Superior temporal gyrus (tissue), 1 donor: ENCODE measurements around the gene SPIRE1.
A peak's percentile ranks its signal among the peaks of the same experiment; 100 is the strongest.
"Not testable (repeated sequence)": the region's sequence is repeated elsewhere in the genome, so short reads cannot be mapped to it uniquely, and the experiment has no call there.

Experiments used
- DNase-seq: peaks from one replicate; pipeline ENCODE4 v3.0.0-alpha.2; 2016; ENCODE audit errors: extremely low spot score

SPIRE1 gene

DNA sequence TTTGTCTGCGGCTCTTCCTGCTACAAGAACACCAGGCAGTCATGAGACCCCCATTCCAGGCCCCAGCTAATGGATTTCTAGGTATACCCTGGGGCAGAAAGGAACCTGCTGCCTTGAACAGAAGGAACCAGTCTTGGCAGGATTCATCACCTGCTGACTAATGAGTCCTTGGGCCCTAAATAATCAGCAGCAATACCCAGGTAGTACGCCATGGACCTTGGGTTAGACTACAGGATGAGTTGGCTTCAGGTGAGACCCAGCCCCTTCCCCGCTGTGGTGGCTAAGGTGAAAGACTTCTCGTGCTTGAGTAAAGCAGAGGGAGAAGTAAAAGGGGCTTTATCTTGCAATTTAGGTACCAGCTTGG is 105.0 kb downstream of the SPIRE1 start:
- no peak for DNase-seq

DNA sequence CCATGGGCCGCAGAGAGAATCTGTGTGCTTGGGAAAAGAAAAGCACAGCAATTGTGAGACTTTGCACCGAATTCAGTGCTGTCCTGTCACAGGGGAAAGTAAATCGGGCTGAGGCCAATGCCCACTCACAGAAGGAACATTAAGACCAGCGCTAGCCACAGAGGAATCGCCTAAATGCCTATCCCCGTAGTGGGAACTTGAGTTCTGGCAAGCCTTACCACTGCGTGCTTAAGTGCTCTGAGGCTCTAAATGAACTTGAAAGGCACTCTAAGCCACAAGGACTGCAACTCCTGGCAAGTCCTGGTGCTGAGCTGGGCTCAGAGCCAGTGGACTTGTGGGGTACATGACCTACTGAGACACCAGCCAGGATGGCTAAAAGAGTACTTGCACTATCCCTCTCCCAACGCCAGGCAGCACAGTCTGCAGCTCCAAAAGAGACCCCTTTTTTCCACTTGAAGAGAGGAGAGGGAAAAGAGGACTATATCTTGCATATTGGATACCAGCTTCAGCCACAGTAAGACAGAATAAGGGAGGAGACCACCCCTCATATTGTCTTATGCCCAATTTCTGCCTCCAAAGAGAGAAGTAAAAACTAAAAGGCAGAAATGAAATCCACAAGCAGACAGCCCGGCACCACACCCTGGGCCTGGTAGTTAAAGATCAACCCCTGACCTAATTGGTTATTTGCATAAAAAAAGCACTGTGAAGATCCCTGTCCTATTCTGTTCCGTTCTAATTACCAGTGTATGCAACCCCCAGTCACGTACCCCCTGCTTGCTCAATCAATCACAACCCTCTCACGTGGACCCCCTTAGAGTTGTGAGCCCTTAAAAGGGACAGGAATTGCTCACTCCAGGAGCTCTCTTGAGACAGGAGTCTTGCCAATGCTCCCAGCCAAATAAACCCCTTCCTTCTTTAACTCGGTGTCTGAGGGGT is 105.7 kb downstream of the SPIRE1 start:
- not testable (repeated sequence) for DNase-seq

DNA sequence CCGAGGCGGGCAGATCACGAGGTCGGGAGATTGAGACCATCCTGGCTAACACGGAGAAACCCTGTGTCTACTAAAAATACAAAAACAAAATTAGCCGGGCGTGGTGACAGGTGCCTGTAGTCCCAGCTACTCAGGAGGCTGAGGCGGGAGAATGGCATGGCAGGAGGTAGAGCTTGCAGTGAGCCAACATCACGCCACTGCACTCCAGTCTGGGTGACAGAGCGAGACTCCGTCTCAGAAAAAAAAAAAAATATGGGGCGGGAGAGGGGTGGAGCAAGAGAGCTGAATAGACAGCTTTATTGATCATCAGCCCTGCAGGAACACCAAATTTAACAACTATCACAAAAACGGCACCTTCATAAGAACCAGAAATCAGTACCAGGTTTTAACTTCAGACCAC is 106.4 kb downstream of the SPIRE1 start:
- DNase-seq: not testable (repeated sequence)

DNA sequence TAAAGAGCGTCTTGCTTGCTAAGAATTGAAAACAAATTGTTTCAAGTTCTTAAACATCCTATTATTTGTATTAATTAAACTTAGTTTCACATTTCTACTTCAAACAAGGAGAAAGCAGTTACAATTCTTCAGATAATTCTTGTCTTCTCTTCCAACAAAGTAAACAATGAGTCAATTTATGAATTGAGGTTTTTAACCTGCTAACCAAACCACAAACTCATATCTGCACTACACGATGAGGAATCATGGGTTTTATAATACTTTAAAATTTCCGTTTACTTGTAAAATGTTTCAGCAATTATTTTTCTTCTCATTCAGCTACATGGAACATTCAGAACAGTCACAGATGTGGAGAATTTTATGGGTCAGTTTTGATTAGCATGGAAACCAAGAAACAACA is 114.2 kb downstream of the SPIRE1 start:
- DNase-seq: no peak

DNA sequence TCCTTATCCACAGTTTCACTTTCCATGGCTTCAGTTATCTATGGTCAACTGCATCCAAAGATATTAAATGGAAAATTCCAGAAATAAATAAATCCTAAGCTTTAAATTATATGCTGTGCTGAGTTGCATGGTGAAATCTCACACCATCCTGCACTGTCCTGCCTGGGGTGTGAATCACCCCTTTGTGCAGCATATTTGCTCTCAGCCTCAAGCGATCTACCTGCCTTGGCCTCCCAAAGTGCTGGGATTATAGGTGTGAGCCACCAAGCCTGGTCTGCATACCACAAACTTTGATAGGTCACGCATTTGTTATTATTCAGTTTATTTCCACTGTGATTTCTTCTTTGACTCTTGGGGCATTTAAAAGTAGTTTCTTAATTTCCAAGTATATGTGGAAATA is 117.2 kb downstream of the SPIRE1 start:
- no peak for DNase-seq

DNA sequence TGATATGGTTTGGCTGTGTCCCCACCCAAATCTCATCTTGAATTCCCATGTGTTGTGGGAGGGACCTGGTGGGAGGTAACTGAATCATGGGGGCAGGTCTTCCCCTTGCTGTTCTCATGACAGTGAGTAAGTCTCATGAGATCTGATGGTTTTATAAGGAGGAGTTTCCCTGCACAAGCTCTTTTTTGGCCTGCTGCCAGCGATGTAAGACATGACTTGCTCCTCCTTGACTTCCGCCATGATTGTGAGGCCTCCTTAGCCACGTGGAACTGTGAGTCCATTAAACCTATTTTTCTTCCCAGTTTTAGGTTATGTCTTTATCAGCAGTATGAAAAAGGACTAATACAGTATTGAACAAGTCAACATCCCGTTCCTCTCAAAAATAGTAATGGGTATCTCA is 118.7 kb downstream of the SPIRE1 start:
- not testable (repeated sequence) for DNase-seq

DNA sequence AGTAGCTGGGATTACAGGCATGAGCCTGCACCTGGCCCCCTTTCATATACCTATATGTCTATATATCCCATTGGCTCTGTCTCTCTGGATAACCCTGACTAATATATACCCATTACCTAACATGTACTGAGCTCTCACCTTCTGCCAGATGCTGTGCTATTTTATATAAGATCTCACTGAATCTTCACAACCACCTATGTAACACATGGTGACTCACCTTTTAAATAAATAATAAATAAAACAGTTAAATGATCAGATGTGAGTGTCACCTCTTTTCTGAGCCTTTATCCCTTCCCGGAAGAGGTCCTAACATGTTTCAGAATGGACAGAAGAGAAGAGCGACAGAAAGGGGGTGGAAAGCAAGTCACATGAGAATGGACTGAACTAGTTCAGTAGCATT is 123.1 kb downstream of the SPIRE1 start:
- no peak for DNase-seq

DNA sequence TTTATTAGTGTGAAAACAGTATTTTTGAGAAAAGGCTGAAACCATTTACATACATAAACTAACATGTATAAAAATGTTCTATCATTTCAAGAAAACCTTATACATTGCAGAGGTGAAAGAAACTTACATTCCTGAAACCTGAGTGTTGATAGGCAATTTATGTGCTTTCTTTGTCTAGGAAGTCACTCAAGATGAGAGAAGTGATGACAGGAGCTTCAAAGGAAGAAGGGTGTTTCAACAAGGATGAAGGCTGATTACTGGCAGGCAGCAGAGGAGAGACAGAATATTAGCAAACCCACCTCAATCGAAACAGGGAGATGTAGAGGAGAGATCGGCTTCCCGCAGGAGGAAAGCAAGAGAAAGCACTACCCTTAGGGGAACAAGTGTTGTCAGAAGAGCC is 125.2 kb downstream of the SPIRE1 start:
- no peak for DNase-seq

DNA sequence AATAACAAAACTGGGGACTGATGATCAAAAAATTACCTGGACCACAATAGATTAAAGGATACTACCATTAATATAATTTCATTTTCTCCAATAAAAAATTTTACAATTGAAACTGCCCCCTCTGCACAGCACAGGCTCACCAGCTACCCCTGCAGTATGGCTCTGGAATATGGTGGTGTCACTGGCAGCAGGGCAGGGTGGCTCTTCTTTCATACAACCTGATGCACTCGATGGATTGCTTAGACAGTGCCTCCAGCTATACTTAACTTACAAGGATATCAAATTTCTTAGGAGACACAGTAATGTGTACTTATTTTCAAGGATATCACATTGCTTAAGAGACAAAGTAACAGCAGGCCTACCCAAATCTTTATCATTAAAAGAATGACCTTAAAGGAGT is 126.2 kb downstream of the SPIRE1 start:
- no peak for DNase-seq

DNA sequence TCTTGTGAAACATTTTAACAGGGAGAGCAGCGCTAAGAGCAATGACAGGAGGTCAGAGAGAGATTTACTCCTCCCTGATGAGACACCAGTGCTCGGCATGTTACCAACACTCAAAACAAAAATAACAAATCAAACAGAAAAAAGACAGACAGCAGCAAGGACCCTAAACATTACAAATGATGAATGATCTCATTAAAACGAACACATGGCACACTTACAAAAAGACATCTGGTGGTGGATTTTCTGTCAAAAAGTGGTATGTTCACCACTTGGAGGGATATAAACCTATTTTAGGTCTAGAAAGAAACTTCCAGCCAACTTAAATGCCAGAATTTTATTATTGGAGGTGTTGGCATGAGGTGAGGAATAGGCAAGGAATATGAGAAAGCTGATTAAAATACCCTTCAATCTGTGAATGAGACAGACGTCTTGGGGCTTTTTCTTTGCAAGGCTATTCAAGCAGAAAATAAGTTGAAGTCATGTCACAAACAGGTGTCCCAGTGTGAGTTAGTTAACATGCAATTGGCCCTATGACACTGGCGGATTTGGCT is 137.4 kb downstream of the SPIRE1 start:
- DNase-seq: peak; percentile 62

DNA sequence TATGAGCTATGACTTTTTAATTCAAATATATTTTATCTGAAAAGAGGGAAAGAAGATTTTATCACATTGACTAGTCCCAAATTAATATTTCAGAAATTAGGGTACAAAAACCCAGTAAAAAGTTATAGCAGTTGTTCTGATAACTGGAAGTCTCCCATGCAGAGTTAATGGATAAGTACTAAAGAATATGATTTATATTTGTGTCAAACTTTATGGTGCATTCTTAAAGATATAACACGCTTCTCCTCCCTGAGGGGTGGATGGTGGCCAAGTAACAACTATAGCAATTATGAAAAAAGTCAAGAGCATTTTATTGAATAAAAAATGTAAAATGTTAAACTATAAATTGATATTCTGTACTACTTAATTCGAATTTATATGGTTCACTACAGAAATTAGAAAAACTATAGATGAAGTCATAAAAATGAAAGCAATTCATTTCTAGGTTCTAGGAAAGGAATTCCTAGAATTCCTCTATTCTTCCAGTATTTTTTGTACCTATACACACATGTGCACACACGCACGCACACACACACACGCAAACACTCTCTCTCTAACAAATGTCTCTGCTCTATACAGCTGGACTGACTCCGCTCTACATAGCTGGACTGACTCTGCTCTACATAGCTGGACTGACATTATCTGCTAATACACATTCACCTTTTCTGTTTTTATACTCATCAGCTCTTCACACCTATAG is 138.9 kb downstream of the SPIRE1 start:
- no peak for DNase-seq

DNA sequence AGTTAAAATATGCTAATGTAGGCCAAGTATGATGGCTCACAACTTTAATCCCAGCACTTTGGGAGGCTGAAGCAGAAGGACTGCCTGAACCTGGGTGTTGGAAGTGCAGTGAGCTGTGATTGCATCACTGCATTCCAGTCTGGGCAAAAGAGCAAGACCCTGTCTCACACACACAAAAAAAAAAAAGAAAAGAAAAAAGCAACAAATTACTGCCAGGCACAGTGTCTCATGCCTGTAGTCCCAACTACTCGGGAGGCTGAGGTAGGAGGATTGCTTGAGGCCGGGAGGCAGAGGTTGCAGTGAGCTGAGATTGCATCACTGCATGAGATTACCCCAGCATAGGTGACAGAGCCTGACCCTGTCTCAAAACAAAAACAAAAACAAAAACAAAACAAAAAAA is 139.6 kb downstream of the SPIRE1 start:
- no peak for DNase-seq

DNA sequence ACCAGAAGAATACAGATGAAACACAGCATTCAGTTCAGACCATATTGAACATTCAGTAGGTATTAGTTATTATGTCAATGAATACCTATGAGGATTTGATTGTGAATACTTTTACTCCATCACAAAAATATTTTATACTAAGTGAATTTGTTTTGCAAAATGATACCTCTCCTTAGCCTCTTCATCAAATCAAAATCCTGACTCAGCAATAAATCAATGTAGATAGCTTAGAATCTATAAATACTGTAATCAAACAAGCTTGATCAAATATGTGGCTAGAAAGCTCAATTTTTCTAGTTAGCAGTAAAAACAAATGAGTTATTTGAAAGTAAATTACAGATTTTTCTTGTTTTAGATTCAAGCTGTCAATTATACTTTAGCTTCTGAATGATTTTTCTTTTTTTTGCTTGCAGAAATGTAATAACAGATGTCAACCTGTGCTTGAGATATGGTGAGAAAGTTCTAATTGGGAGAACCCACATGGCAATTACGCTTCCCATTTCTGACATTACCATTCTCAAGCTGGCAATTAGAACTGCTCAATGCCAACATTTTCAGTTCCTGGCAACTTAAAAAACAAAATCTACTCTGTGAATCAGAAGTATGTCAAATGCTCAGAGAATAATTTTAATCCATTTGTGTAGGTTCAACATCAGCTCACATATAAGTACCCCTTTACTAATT is 140.6 kb downstream of the SPIRE1 start:
- no peak for DNase-seq

DNA sequence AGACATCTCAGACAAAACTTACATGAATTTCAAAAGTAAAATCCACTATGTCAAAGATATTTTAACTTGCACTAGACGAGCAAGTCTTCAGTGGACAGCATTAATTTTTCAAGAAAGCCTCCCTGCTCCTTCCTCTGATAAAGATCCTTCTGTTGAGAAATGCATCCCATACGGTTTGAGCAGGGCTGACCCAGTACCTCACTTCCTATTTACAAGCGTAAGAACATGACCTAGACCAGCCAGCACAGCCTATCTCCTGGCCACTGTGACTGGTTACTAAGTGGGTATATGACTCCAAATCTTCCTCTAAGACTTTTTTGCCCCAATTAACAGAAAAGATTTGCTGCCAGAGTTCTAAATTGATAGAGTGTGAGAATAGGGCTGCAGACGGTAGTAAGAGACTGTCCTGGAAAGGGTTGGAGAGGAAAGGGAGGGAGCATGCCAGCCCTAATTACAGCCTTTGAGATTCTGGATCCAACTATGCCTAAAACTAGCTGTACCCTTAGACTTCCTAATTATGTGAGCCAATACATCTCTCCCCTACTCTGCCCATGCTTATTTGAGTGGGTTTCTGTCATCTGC is 141.8 kb downstream of the SPIRE1 start:
- DNase-seq: no peak

DNA sequence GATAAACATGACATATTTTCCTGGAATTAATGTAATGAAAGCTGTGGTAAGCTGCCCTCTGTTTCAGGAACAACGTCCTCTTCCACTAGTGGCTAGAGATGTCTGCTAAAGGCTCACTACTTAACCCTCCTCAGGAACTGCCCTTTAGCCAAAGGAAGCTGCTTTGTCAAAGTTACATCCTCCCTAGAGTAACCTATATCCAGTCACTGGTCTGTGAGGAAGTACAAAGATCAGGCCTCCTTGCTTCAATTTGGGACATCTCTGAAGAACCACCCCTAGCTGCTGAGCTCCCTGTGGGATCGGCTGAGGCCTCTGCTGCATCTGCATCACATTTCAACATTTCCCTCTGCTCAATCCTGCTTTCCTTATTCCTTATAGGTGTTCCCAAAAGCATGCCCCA is 142.4 kb downstream of the SPIRE1 start:
- no peak for DNase-seq

DNA sequence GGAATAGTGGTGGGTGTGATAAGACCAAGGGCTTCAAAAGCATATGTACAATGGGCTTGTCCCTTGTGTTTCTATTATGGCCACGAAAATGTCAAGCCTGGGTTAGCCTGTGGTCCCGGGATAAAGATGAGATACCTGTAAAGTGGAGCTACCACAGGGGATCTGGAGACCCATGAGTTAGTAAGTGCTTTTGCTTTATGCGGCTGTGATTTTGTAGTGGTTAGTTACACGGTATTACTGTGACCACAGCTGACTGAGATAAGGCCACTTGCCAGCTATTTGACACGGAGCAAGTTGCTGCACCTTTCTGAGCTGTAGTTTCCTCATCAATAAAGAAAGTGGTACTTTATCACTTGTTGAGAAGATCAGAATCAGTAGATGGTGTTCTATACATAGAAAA is 150.9 kb downstream of the SPIRE1 start:
- DNase-seq: no peak

DNA sequence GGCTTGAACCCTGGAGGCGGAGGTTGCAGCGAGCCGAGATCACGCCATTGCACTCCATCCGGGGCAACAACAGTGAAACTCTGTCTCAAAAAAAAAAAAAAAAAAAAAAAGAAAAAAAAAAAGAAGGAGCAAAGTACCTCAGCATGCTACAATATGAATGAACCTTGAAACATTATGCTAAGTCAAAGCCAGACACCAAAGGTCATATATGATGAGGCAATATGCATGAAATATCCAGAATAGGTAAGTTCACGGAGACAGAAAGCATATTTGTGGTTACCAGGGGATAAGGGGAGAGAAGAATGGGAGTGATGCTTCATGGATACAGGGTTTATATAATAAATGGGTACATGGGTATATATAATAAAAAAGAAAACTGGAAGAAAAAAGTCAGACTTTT is 156.9 kb downstream of the SPIRE1 start:
- DNase-seq: no peak

DNA sequence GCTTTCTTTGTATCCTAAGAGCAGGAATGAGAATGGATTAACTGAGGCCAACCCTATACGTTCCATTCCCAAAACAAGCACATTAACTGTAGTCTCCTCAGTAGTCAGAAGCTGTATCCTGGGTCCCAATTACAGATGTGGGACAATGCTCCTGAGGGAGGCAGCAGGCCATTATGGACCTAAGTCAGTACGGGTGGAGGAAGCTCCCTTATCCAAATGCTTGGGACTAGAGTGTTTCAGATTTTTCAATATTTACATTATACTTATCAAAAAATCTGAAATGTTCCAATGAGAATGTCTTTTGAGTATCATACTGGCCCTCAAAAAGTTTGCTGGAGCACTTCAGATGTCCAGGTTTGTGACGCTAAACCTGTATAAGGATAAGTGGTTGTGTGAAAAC is 160.1 kb downstream of the SPIRE1 start:
- no peak for DNase-seq

DNA sequence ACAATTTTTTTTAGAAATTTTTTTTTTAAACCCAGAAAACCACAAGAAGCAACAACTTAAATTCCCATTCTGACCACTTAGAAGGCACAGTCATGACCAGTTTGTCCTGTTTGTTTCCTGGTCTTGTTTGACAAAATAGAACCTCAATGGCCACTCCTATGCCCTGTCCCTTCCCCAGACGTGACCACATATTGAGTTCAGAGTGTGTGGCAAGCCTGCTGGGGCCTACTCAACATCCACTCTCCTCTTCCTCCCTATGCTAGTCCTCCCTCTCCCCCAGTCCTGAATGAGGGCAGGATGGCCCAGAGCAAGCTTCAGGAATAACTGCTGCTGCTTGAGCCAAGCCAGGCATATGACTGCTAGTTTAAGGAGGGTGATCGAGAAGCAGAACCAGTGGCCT is 160.6 kb downstream of the SPIRE1 start:
- no peak for DNase-seq

DNA sequence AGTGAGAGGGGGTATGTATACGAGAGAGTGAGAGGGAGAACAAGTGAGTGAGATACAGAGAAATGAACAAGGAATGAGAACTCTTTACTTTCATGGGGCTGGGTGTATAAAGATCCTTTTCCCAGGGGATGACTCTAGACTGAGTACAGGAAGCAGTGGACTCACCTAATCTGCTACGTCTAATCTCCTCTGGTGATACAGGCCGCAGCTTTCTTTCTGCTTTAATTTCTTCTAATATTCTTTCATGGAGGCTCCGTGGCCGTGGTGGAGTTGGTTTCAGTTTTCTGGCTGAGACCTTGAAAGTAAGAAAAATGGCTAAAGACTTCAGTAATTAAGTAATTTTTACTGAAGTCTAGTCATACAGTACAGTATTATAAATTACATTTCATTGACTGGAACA is 165.0 kb downstream of the SPIRE1 start:
- DNase-seq: no peak

DNA sequence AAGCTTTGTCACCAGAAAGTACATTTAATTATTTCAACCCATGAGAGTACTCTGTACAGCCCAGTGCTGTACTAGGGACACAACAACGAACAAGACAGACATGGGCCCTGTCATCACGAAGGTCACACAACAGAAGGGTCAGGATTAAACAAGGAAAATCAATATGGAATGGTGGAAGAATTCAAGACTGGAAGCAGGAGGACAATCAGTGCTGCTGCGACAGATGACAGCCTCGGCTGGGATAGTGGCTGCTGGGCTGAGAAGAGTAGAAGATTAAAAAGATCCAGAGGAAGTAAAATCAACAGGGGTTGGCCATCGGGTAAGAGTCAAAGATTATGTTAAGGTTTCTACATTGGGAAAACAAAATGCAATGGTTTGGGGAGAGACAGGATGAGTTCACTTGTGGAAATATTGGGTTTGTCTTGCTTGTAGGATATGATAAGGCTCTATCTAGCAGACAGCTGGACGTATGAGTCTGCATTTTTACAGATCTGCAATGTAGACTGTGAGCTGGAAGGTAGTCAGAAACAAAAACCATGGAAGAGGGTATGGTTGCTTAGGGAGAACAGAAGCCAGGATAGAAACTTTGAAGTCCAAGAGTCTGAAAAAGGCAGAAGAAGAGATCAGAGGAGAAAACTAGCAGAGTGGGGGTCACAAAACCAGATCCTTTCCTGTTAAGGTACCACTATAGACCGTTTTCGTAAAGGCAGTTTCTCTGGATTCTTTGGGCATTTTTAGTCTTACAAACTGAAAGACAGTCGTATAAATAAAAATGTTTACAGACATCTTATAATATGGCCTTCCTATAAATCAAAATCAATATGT is 166.1 kb downstream of the SPIRE1 start:
- DNase-seq: no peak
